ENCODE data around the gene SLC12A8.
A peak's percentile ranks its signal among the peaks of the same experiment; 100 is the strongest.

The SLC12A8 gene

DNA sequence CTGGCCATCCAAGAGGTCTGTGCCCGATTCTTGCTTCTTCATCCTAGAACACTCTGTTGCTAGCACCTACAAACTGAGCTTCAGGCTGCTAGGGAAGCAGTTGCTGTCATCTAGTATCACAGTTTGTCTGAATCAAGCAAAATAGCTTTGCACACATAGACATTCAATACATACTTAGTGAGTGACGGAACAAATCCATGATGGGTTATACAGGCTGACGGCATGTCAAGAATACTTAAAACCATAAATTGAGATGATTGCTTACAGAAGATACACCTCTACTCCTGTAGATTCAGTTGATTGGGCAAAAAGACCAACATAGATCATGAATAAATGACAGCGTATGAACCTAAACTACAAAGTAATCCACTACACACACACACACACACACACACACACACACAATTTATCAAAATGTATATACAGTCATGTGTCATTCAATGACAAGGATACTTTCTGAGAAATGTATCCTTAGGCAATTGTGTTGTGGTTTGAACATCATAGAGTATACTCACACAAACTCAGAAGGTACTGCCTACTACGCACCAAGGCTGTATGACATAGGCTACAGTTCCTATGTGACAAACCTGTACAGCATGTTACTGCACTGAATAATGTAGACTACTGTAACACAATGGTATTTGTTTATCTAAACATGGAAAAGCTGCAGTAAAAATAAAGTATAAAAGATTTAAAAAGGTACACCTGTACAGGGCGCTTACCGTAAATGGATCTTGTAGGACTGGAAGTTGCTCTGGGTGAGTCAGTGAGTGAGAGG is 142.4 kb downstream of the SLC12A8 start:
- no peak for DNase-seq

DNA sequence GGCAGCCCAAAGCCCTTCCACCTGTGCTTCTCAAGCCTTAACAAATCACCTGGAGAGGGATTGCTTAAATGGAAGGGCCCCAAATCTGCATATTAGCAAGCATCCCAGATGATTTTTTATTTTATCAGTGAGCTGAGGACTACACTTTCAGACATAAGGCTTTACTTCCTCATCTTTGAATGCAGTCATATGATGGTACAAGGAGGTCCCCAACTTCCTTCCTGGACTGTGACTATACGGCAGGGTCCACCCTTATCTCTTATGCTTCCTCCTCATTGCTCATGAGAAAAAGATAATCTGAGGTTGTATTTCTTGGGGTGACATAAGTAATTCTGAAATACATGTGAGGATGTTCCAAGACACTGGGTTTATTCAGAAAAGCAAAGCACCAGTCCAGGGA is 143.1 kb downstream of the SLC12A8 start:
- DNase-seq = no peak

DNA sequence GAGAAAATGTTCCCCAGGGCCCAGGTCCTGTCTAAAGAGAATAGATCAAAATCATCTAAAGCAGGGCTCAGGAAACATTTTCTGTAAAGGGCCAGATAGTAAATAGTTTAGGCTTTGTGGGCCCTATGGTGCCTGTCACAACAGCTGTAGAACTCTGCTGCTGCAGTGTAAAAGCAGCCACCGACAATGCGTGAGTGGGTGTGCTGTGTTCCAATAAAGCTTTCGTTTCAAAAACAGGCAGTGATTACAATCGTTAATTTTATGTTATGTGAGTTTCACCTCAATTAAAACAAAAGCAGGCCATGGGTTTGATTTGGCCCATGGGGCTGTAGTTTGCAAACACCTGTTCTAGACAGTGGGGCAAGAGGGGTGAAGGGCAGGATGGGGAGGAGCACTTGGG is 144.3 kb downstream of the SLC12A8 start:
- DNase-seq = no peak

DNA sequence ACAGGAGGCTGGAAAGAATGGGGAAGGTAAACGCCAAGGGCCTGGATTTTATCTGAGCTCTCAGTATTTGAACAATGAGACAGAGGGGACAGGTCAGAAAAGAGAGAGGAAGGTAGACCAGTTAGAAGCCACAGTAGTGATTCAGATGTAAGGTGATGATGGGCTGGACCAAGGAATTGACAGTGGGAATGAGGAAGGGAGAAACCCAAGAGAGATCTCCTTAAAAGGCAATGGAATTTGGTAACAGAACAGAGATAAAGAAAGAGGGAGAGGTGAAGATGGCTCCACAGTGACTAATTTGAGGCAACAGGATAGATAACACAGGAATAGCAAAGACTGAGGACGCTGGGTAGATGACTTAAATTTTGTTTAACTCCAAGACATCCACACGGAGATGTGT is 145.3 kb downstream of the SLC12A8 start:
- DNase-seq = no peak

DNA sequence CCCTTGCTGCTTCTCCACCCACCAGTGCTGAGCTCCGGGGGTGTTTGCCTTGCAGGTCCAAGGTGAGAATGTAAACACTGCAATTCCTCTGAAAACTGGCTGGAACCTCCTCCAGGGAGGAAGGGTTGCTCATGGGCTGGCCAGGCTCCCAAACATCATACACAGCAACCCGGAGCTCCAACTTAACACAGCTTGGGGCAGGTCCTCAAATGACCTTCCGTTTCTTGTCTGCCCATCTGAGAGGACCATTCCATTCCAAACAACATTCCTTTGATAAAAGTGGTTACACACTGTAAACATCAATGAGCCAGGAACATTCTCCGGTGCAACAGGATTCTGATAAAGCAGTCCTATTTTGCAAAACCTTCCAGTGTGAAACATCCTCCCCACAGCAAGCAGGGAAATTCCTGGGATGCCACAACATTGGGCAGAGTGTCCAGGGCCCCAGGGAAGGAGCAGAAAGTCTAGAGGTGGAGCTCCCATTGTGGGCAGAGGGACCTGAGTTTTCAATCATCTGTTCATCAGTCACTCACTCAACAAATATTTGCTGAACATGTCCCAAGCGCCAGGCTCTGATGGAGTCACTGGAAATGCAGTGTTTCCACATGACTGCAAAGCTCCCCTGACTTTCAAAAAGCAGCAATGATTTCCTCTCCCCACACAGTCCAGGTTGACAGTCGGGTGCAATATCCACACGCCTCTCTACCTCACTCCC is 149.5 kb downstream of the SLC12A8 start:
- DNase-seq = no peak

DNA sequence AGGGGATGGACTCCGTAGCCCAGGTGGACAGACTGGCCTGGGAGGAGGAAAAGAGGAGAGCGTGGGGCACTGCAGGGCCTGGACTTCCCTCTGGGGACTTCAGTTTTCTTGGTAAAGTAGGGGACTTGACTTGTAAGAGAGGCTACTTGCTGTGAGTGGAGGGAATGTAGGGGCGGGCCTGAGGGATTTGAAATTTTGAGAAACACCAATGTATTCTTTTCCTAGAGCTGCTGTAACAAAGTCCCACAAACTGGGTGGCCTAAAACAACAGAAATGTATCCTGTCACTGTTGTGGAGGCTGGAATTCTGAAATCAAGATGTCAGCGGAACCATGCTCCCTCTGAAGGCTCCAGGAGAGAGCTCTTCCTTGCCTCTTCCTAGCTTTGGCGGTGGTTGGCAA is 150.9 kb downstream of the SLC12A8 start:
- no peak for DNase-seq

DNA sequence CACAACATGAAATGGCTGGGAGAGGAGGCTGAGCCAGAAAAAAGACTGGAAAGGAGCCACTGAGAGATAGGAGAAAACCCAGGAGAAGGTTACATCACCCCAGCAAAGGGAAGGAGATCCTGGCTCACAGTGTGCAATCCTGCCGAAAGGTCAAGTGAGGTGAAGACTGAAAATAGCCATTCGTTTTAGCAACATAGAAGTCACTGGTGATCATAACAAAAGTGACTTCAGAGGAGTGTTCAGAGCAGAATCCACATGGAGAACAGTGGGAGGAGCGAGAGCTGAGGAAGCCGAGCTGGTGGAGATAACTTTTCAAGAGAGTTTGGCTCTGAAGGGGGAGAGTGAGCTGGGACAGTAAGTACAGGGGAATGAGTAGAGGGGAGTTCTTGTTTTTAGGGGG is 151.4 kb downstream of the SLC12A8 start:
- DNase-seq = no peak

DNA sequence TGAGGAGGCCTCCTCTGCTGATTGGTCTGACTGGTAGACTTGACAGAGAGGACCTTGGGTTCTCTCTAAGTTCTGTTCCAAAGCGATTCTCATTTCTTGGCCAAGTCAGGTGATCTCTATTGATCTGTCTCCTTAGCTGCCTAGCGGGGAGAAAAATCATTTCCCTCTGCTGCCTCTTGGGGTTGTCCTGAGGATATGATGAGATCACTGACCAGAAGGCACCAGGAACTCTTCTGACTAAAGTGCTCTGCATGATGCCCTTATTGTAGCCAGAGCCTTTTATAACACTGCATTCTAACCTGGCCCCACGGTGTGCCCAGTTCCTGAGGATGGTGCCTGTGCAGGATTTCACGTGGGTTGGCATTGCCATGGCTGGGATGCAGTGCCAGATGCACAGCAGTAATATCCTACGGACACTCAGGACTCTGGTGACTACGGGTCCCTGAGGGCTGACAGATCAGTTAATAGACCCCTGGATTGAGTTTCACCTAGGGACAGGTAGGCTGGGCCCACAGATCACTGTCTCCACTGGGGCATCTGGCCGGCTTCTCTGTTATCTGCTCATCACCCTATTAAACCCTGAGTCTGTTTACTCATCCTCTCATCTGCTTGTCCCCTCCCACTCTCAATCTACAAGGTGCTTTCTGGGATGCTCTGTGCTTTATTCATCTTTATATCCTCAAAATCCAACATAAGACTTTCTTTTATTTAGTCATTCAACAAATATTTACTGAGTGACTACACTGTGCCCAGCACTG is 152.9 kb downstream of the SLC12A8 start:
- DNase-seq = no peak

DNA sequence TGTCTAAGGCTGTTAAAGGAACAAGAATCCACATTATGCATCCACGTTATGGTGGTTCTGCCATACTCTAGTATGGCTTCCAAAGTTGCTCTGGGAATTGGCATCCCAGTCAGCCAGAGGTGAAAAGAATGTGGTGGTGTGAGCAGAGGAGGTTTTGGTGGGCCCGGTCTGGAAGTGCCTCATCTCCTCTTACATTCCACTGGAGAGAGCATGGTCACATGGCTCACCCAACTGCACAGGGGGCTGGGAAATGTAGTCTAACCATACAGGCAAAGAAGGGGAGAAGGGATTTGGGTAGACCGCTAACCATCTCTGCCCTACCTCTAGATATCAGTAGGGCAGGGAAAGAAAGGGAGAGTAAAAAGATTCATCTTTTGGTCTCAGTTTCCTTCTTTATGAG is 153.6 kb downstream of the SLC12A8 start:
- DNase-seq = no peak

DNA sequence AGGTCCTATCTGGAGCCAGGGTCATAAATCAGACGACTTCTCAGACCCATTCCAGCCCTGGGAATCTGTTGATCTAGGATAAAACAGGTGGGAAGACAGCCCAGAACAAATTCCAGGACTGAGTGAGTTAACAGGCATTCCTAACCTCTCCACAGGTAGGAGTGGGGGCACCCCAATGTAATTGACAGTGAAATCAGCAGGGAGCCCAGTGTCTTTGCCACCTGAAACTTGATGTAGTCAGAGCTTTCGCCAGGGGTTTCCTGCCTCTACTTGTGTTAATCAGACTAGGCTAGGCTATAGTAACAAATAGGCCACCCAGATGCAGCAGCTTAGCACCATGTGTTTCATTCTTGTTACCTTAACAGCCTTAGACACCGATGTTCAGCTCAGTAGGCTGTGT is 154.0 kb downstream of the SLC12A8 start:
- no peak for DNase-seq

DNA sequence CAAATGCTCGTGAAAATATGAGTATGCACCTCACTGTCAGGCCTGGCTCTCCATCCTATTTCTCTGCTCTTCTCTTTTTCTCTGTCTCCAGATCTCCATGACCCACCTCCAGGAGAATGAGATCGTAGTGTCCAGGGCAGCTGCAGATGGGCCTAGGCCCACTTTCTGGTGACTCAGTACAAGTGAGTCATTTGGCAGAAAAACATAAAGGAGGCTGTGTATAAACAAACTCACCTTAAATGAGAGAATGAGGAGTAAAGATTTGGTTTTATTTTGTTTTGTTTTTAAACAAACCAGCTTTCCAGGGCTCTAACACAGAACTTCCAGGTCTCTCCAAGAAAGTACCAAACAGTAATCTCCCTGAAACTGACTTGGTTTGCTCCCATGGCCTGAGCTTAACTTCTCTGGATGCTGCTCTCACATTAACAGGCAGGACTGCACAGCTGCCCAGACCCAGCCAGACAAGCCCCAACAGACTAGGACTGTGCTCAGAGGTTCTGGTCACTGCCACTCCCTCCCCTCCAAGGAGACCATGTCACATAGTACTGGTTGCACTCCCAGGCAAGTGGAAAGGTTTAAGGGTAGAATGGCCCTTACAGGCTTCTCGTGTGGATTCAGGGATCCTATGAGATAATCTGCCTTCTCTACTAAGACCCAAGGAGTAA is 155.2 kb downstream of the SLC12A8 start:
- no peak for DNase-seq

DNA sequence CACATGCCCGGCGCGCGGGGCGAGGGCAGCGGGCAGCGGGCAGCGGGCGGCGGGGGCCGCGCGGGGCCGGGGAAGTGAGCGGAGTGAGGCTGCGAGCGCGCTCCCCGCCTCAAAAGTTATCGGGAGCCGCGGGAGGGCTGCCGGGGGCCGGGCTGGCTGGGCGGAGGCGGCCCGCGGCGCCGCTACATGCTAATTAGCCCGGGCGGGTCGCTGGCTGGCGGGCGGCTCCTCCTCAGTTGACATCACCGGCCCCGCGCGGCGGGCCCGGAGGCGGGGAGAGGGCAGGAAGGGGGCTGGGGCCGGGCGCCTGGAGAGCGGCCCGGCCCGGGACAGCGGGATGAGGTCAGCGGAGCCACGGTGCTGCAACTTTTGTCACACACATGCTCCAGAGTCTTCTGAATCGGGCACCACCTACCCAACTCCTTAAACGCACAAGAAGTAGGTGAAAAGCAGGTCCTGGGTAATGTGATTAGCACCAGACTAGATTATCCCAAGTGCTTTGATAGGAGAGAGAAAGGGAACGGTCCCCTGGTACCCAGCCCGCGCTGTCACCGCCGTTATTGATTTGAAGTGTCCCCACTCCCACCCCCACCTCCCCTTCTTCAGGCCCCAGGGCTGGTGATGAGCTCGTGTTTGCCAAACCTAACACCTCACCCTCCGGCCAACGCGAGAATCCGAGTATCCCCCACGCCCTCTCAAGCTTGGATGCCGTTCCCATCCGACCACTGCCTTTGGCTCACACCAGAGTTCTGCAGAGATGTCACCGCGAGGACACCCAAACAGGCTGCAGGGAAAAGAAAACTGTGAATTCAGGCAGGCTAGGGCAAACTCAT is 156.4 kb downstream of the SLC12A8 start, which contains the start of gene HEG1:
Gene HEG1, minus strand, starts transcription at position 85 of the 833 bp plus-strand sequence. CDS start 107 bp downstream, outside the sequence.
- DNase-seq = peak; percentile 75

DNA sequence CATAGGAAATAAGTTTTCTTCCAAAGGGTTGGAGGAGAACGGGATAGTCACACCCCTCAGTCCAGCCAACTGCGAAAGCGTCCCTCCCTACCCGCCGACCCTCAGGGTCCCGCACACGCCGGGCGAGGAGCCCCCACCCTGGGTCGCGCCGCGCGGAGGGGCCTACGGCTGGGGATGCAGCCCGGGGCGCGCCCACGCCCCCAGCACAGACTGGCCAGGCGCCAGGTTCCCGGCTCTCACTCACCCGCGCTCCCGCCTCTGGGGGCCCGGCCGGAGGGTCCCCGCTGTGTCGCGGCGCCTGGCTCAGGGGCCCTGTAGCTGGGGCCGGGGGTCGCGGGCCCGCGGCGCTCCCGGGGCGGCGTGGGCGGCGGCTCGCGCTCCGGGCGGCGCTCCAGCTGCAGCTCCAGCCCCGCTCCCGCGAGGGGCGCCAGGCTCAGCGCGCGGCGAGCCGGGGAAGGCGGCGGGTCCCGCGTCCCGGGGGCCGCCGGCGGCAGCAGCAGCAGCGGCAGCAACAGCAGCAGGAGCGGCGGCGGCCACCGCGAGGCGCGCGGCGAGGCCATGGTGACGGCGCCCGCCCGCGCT is 157.1 kb downstream of the SLC12A8 start:
- peak in 1 of 2 donors; percentile 24 for DNase-seq

DNA sequence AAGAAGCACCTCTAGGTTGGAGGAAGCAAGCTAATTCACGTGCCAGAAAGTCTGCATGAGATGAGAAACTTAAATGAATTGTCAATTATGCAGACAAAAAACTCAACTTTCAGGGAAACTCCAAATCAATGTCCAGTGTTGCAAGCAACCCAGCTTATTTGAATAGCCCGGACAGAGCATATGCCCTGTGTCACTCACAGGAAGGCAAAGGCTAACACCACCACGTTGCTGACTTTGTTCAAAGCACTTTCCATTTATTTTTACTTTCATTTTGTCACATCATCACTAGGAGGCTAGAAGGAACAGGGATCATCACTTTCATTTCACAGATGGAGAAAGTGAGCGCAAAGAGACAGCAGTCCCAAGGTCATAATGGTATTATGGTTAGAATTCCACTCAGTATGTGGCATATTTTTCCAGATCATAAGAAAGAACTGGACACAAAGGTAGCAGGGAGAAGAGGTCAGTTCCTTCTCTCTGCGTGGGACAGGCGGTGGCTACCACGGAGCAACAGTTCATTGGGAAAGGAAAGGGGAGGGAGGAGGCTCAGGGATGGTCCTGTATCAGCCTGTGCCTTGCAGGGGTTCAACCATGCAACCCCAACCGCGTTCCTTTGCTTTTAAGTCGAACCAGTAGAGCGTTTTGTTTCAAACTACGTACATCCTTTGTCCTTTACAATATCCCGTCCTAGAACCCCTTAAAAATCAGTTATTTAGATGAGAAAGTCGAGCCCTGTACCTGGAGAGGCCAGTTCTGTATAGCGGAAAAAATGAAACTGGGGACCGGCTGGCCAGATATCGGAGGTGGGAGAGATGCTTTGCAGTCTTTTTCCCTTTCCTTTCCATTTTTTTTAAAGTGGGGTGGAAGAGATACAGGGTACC is 157.9 kb downstream of the SLC12A8 start:
- peak in 1 of 2 donors; percentile 65 for DNase-seq

DNA sequence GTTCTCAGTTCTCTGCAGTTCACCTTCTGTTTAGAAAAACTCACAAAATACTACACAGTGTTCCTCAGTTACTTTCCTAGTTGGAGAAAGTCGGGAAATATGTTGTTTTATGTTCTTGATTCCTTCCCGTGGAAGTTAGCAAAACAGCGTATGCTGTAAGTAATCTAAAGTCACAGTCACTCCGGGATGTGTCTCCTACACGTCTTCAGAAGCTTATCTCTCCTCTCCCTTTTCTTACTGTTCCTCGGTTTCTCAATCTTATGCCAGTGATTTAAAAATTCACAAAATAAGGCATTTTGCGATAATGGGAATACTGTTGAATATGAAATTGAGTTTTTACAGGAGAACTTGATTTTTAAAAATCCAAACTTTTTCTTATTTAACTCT is 158.5 kb downstream of the SLC12A8 start:
- no peak for DNase-seq

DNA sequence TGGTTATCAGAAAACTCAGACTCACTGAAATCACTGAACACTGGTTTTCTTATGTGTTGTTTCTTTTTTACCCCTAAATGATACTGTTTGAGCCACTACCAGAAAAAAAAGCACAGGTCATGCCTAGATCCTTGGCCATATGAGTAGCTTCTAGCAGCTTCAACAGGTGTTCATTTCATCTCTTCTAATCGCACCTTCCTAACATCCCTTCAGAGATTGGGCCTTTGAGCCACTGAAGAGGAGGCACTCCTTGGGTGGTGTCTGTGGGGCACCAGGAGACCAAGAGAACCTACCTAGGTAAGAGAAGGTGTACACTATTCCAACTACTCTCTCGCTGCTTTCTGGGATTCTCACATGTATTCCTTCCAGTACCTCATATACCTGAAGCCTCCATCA is 159.2 kb downstream of the SLC12A8 start:
- no peak for DNase-seq

DNA sequence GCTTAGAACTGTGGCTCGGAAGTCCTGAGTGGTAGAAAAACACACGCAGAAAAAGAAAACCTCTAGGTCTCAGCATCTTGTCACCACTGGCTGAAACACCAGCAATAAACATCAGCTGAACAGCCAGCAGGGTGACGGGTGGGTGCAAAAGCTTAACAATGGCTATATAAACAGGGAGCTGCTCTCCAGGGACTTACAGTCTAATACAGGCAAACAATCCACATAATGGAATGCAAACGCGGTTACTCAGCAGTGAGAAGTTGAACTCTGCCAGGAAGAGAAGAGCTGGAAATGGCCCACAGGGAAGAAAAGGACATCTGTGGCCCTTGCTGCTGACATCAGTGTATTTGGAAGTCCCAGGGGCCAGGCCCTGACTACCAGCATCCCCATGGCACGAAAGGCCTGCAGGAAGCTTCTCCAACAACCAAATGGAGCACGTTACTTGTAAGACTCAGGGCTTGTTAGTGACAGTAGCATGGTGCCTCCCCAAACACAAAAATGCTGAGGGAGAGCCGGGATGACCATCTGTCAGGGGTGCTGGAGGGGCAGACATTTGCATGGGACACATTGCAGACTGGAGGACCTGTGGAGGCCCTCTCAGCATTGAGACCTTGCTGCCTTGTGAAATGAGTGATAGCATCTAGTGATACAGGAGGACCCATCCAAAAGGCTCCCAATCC is 159.8 kb downstream of the SLC12A8 start:
- DNase-seq = no peak

DNA sequence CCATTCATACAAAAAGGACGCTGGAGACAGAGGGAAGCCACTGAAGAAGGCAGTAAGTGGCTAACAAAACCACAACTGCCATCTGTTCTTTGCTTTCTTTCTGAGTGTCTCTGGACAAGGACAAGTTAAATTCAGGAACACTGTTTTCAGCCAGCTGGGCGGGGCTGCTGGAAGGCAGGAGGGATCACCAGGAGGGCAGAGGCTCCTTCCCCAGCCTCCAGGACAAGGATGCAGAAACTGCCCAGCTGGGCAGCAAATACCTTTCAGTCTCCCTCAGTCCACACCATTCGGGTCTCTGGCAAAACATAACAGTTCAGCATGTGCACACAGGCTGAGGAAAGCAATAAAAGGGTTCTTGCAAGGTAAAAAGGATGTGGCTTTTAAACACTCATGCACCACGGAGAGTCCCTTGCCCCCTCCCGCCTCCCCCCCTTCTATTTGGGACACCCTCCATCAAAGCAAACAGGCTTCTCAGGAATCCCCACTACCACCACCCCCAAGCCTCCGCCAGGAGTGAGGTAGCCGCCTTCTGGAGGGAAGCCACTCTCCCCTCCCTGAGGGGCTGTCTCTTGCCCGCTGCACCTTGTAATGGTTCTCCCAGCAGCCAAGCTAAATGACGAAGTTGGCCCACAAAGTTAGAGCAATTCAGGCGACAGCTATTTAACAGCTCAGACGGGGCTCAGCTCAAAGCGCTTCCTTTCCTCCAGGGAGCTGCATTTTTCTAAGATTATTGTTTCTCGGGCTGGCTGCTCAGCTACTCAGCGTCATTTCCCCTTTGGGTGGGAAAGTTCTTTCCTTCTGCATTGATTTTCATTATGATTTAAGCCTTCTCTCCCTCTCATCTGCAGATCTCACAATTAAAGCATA is 160.6 kb downstream of the SLC12A8 start:
- peak; percentile 85 to 89 for DNase-seq

DNA sequence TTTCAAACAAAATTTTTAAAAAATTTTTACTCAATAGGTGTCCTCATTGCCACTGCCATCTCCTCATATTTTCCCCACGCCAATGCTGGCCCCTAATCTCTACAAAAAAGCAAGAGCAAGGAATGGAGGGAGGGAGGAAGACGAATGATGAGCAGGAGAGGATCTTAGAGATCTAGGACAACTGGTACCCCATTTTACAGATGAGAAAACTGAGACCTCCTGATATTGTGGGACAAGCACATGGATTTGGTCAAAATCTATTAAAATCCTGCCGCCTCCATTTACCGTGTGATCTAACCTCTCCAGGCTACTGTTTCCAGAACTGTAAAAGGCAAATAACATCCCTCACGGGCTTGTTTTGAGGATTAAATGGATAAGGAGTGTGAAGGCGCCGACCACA is 161.3 kb downstream of the SLC12A8 start:
- no peak for DNase-seq
